GM10248 (cell line): ENCODE results near the gene FAT3.
A peak's percentile ranks its signal among the peaks of the same experiment; 100 is the strongest.

Source experiments
- CTCF ChIA-PET: fragments of 300-600 bp; sonication (Branson Sonifier 250); formaldehyde crosslinking; extraction: SDS; loops from one replicate; lab custom pipeline; 2021; ENCODE audit warnings: antibody characterized with exemption; lab: Yijun Ruan, JAX
- POLR2A ChIA-PET: fragments of 350-650 bp; sonication (Branson Sonifier 250); formaldehyde crosslinking; extraction: SDS; loops from one replicate; lab custom pipeline; 2020; ENCODE audit warnings: antibody characterized with exemption; lab: Yijun Ruan, JAX
- DNase-seq: peaks from one replicate; pipeline ENCODE4 v3.0.0; 2012; ENCODE audit errors: extremely low spot score
- CTCF ChIP-seq: IDR thresholded peaks from 2 replicates; pipeline ENCODE4 v1.5.1; 2012; ENCODE audit warnings: mild to moderate bottlenecking, low read depth; ENCODE audit errors: extremely low read depth, missing control alignments, control extremely low read depth

Gene FAT3

GRCh38 chr11:92224407-92225124 is at the start of gene FAT3:
Gene FAT3, plus strand, starts transcription at chr11:92224818. Its CDS starts 127,295 bp downstream, at chr11:92352113.
- POLR2A ChIA-PET, result no interaction called here
- no peak for TF ChIP-seq CTCF
- CTCF ChIA-PET, result no interaction called here
- peak; percentile 17 for DNase-seq

GRCh38 chr11:92179017-92179670 is 45.5 kb upstream of the FAT3 start:
- POLR2A ChIA-PET, result no interaction called here
- no peak for DNase-seq
- no peak for TF ChIP-seq CTCF
- CTCF ChIA-PET, result no interaction called here

GRCh38 chr11:92180226-92180625 is 44.4 kb upstream of the FAT3 start:
- ChIA-PET POLR2A (no interaction called here), CTCF (no interaction called here)
- DNase-seq, result no peak
- no peak for TF ChIP-seq CTCF

GRCh38 chr11:92180664-92181251 is 43.9 kb upstream of the FAT3 start:
- ChIA-PET POLR2A (no interaction called here), CTCF (no interaction called here)
- no peak for DNase-seq
- no peak for TF ChIP-seq CTCF

GRCh38 chr11:92190535-92191206 is 33.9 kb upstream of the FAT3 start:
- DNase-seq, result no peak
- POLR2A ChIA-PET, result no interaction called here
- TF ChIP-seq CTCF, result no peak
- CTCF ChIA-PET, result no interaction called here

GRCh38 chr11:92192141-92192540 is 32.5 kb upstream of the FAT3 start:
- no peak for TF ChIP-seq CTCF
- no peak for DNase-seq
- POLR2A ChIA-PET, result no interaction called here
- CTCF ChIA-PET, result no interaction called here
